ENCODE data around the gene OR1B1.
A peak's percentile ranks its signal among the peaks of the same experiment; 100 is the strongest.
"Not testable (repeated sequence)": the region's sequence is repeated elsewhere in the genome, so short reads cannot be mapped to it uniquely, and the experiment has no call there.

OR1B1 gene

DNA sequence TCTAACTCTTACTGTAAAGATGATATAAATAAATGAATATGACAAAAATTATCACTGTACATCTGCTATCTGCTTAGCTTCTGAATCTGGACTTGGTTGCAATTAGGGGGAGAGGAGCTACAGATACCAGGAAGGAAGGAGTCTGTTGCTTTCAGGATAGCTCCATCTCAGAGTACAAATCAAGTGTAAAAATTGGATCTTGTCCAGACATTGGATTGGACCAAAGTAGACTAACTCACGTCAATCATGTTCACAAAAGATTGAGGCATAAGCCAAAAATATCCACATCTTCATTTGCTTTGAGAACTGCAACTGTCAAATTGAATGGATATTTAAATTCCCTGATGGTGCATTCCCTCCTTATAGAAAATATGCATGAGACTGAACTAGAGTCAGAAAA lies 51.7 kb downstream of the OR1B1 start (continued):
- TF ChIP-seq PPARA (CRISPR knock-in tag; IDR thresholded peaks at IDR 0.05; ENCODE audit: borderline replicate concordance) = no peak
- no peak for TF ChIP-seq ZC3H10 (CRISPR knock-in tag; IDR thresholded peaks at IDR 0.05)
- TF ChIP-seq, protein P1, sequence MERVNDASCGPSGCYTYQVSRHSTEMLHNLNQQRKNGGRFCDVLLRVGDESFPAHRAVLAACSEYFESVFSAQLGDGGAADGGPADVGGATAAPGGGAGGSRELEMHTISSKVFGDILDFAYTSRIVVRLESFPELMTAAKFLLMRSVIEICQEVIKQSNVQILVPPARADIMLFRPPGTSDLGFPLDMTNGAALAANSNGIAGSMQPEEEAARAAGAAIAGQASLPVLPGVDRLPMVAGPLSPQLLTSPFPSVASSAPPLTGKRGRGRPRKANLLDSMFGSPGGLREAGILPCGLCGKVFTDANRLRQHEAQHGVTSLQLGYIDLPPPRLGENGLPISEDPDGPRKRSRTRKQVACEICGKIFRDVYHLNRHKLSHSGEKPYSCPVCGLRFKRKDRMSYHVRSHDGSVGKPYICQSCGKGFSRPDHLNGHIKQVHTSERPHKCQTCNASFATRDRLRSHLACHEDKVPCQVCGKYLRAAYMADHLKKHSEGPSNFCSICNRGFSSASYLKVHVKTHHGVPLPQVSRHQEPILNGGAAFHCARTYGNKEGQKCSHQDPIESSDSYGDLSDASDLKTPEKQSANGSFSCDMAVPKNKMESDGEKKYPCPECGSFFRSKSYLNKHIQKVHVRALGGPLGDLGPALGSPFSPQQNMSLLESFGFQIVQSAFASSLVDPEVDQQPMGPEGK (CRISPR knock-in tag; IDR thresholded peaks at IDR 0.05; ENCODE audit: borderline replicate concordance) = no peak
- no peak for TF ChIP-seq ARNTL (CRISPR knock-in tag; IDR thresholded peaks at IDR 0.05; ENCODE audit: borderline replicate concordance, low read depth)

DNA sequence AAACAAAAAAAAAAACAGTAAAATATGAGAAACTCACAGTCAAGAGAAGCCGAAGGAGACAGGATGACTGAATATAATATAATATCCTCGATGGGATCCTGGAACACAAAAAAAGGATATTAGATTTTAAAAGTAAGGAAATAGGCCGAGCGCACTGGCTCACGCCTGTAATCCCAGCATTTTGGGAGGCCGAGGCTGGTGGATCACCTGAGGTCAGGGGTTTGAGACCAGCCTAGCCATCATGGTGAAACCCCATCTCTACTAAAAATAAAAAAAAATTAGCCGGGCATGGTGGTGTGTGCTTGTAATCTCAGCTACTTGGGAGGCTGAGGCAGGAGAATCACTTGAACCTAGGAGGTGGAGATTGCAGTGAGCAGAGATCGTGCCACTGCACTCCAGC lies 74.1 kb downstream of the OR1B1 start, which contains the start of gene OR1L8:
OR1L8 (minus strand) TSS at position 101 of the 400 bp plus-strand sequence. CDS start 14,907 bp downstream, outside the sequence.
- not testable (repeated sequence) for ATAC-seq

DNA sequence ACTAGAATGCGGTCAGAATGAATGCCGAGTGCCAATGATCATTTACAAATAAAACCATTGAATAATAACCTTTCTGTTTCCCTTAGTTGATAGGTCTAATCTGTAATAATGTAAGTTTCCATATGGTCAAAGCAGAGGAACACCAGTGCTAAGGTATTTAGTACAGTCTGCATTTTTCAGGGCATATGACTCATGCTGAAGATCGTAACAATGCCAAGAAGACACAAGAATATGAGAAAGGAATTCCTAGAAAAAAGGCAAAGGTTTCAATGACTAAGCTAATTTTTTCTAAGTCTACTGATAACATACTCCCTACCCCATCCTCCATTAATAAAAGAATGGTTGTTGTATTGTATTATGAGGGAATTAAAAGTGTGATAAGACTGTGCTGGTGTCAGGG lies 77.1 kb downstream of the OR1B1 start:
- peak; percentile 15; the same call in 1 of the 2 replicates for TF ChIP-seq ISL1 (CRISPR knock-in tag; IDR thresholded peaks at IDR 0.05)
- TF ChIP-seq, protein P1 (CRISPR knock-in tag; IDR thresholded peaks at IDR 0.05; ENCODE audit: borderline replicate concordance) = no peak
- ATAC-seq = peak; percentile 92

DNA sequence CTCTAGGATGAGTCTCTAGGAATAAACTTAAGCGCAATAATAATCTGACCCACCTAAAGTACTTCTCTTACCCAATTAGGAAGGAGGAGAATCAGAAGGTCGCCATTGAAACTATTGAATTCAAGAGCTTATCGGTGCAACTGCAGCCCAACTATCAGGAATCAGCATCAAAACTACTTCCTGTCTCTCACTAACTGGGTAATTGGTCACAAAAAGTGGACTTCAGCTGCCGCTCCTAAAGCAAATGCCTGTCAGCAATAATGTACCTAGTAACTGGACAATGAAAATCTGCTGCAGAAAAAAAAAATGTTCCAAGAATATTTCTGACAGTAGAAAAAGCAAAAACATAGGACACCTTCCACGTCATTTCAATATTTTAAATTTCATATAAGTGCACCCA lies 77.6 kb downstream of the OR1B1 start:
- TF ChIP-seq CSDC2 (CRISPR knock-in tag; IDR thresholded peaks at IDR 0.05) (no peak), ZFP30 (CRISPR knock-in tag; IDR thresholded peaks at IDR 0.05) (no peak), RARB (CRISPR knock-in tag; IDR thresholded peaks at IDR 0.05) (no peak), GLIS3 (CRISPR knock-in tag; IDR thresholded peaks at IDR 0.05) (no peak), ISL1 (CRISPR knock-in tag; IDR thresholded peaks at IDR 0.05) (no peak), CREB5 (CRISPR knock-in tag; IDR thresholded peaks at IDR 0.05; ENCODE audit: low read depth) (no peak), ESRRG (CRISPR knock-in tag; IDR thresholded peaks at IDR 0.05) (no peak), ZNF565 (CRISPR knock-in tag; conservative IDR thresholded peaks at IDR 0.05; ENCODE audit: low read depth) (no peak), ARNTL (CRISPR knock-in tag; IDR thresholded peaks at IDR 0.05; ENCODE audit: borderline replicate concordance, low read depth) (no peak), POU6F1 (CRISPR knock-in tag; IDR thresholded peaks at IDR 0.05; ENCODE audit: borderline replicate concordance, low read depth) (no peak), SNAI2 (CRISPR knock-in tag; IDR thresholded peaks at IDR 0.05) (no peak)
- TF ChIP-seq, protein P2, sequence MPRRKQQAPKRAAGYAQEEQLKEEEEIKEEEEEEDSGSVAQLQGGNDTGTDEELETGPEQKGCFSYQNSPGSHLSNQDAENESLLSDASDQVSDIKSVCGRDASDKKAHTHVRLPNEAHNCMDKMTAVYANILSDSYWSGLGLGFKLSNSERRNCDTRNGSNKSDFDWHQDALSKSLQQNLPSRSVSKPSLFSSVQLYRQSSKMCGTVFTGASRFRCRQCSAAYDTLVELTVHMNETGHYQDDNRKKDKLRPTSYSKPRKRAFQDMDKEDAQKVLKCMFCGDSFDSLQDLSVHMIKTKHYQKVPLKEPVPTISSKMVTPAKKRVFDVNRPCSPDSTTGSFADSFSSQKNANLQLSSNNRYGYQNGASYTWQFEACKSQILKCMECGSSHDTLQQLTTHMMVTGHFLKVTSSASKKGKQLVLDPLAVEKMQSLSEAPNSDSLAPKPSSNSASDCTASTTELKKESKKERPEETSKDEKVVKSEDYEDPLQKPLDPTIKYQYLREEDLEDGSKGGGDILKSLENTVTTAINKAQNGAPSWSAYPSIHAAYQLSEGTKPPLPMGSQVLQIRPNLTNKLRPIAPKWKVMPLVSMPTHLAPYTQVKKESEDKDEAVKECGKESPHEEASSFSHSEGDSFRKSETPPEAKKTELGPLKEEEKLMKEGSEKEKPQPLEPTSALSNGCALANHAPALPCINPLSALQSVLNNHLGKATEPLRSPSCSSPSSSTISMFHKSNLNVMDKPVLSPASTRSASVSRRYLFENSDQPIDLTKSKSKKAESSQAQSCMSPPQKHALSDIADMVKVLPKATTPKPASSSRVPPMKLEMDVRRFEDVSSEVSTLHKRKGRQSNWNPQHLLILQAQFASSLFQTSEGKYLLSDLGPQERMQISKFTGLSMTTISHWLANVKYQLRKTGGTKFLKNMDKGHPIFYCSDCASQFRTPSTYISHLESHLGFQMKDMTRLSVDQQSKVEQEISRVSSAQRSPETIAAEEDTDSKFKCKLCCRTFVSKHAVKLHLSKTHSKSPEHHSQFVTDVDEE (CRISPR knock-in tag; IDR thresholded peaks at IDR 0.05) = no peak
- TF ChIP-seq, protein P3, sequence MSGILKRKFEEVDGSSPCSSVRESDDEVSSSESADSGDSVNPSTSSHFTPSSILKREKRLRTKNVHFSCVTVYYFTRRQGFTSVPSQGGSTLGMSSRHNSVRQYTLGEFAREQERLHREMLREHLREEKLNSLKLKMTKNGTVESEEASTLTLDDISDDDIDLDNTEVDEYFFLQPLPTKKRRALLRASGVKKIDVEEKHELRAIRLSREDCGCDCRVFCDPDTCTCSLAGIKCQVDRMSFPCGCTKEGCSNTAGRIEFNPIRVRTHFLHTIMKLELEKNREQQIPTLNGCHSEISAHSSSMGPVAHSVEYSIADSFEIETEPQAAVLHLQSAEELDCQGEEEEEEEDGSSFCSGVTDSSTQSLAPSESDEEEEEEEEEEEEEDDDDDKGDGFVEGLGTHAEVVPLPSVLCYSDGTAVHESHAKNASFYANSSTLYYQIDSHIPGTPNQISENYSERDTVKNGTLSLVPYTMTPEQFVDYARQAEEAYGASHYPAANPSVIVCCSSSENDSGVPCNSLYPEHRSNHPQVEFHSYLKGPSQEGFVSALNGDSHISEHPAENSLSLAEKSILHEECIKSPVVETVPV (CRISPR knock-in tag; IDR thresholded peaks at IDR 0.05) = no peak
- peak; percentile 30; the same call in 2 of the 3 replicates for ATAC-seq
